Measurements from ENCODE around the gene SOX3. TPM values are rescaled to one million over a fixed set of nuclear protein-coding genes. Genes with fewer than 3 reads are reported as not detected.

The SOX3 gene
- total and polyA plus RNA-seq, 2 of the 8 experiments (the other 6 are each of a cell fraction or from before 2014, with no cell fraction given): 10.4 to 41.0 TPM

DNA sequence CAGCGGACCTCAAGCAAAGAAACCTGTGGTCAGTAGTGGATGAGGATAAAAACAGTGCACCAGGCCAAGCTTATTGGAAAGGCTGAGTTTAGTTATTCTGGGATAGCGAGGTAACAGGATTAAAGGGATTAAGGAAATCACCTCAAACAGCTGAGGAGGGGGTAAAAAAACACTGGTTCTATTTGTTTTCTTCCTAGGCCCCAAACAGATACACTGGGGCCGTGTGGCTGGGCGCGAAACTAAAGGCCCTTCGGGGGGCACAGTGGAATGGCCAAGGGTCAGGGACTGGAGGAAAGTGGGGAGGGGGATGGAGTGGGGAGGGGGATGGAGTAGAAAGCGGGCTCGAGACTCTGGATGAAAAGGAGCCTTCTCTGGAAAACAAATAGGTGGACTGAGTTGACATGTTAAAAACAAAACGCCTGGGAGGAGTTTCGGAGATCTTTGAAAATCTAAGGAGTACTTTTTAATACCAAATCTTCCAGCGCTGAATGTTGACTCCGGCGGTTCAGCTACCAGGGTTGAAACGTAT lies 2.9 kb downstream of the SOX3 start (continued):
- TF ChIP-seq CHD7 (IDR thresholded peaks at IDR 0.05; ENCODE audit: insufficient replicate concordance, low read length): no peak
- TF ChIP-seq CBX8 (IDR thresholded peaks at IDR 0.05; ENCODE audit: borderline replicate concordance, low read depth, low read length): no peak
- no peak for TF ChIP-seq KDM1A (IDR thresholded peaks at IDR 0.05; ENCODE audit: borderline replicate concordance, low read length)
- no peak for TF ChIP-seq CBX5 (IDR thresholded peaks at IDR 0.05; ENCODE audit: low read depth, low read length)
